ENCODE measurements around the gene BRD1.

- TF ChIP-seq POLR2AphosphoS5 (IDR thresholded peaks at IDR 0.05; ENCODE audit: low read depth, low read length) (no peak), TAF1 (IDR thresholded peaks at IDR 0.05; ENCODE audit: low read depth, low read length) (no peak), SPI1 (IDR thresholded peaks at IDR 0.05; ENCODE audit: low read depth, low read length) (no peak), POLR2A (IDR thresholded peaks at IDR 0.05; ENCODE audit: low read depth, low read length) (no peak), POU2F2 (IDR thresholded peaks at IDR 0.05; ENCODE audit: low read depth, low read length) (no peak)
Measured at GRCh38 chr22:49785841-49786471, 41.7 kb downstream of the BRD1 start.
